GM06990 (cell line): ENCODE results near the gene ZNF280A.

ENCODE experiments used
- DNase-seq: peaks from one replicate; pipeline ENCODE4 v3.0.0-alpha.2; 2011; ENCODE audit not compliant: insufficient read length; ENCODE audit errors: extremely low read depth
- H3K27me3 ChIP-seq: replicated peaks from 2 replicates; pipeline ENCODE4 v1.6.0; 2011; ENCODE audit warnings: low read length; ENCODE audit not compliant: control insufficient read depth, insufficient read depth
- H3K36me3 ChIP-seq: 2 replicates; pipeline ENCODE4 v1.5.1; 2011; ENCODE audit warnings: low read length; ENCODE audit not compliant: control insufficient read depth, insufficient read depth
- H3K4me3 ChIP-seq: replicated peaks from 2 replicates; pipeline ENCODE4 v1.5.1; 2011; ENCODE audit warnings: low read depth, mild to moderate bottlenecking, control low read depth, low read length
- CTCF ChIP-seq: IDR thresholded peaks from 2 replicates; pipeline ENCODE4 v1.5.1; 2011; ENCODE audit warnings: low read length, control low read depth, mild to moderate bottlenecking, inconsistent platforms; ENCODE audit not compliant: insufficient read depth, poor library complexity, severe bottlenecking

Gene ZNF280A

DNA sequence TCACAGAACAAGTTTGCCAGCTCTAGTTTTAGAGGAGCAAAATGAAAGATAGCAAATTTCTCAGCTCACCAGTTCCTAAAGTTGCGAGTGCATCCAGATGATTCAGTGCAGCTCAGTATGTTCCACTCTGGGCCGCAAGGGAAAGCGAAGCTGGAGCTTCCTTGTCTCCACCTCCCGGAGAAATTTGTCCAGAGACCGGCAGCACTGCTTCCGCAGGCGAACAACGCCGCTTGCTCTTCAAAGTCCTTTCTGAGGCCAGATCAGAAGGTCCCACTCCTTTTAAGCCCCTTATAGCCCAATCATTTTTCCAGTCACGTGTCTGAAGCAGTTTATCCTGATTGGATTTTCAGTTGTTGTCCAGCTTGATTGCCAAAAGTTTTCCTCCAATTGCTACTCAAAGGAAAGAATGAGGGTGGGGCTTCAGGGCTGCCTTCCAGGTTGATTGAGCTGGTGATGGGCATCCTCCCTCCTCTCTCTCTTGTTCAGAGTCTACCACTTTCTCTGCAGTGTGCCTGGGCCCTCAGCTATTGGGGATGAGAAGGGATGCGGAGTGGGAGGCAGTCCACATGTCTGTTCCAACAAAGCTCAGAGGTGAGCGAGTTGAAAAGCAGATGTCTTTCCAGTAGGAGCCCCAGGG, at the start of gene ZNF280A:
ZNF280A (minus strand) TSS at position 251 of the 637 bp plus-strand sequence. CDS start 4,640 bp downstream, outside the sequence.
- no peak for TF ChIP-seq CTCF
- Histone ChIP-seq H3K36me3 (no peaks in the 10 kb centered on the region), H3K27me3 (no peaks in the 10 kb centered on the region), H3K4me3 (no peak within 1 kb of the TSS)
- DNase-seq, result no peak

DNA sequence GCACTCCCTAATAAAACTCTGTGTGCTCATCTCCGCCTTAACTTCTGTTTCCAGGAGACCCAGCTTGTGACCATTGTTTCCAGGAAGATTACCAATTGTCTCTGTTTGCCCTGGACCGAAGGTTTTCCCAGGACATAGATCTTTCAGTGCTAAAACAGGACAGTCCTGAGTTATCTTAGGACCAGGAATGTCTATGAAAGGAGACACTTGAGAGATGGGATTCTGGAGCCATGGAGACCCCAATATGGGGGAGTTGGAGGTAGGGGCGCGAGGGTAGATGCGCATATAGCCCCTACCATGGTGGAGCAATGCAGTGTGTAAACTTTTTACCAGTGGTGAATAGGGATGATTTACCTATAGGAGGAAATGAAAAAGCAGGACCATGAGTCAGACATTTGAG, 49.1 kb upstream of the ZNF280A start:
- no peak for TF ChIP-seq CTCF
- DNase-seq, result no peak
- no peaks in the 10 kb centered on the region; the same call in 1 of the 2 replicates for H3K27me3 ChIP-seq

DNA sequence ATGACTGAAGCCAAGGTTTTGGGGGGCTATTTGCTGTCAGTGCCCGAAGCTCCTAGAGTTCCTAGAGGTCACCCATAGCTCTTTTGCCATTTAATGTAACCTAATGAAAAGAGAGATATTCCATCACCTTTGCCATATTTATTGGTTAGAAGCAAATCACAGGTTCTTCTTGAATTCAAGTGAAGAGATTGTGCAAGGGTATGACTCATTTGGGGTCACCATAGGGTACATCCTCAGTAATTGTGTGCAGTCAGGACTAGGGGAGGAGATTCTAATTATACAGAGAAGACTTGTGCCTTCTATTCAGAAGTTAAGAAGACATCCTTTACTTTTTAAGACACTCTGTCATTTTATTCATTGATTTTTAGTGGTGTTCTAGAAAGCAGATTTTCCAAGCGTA, 45.9 kb upstream of the ZNF280A start:
- Histone ChIP-seq H3K36me3 (no peaks in the 10 kb centered on the region), H3K4me3 (no peak overlapping the region), H3K27me3 (no peaks in the 10 kb centered on the region; the same call in 1 of the 2 replicates)
- no peak for TF ChIP-seq CTCF
- DNase-seq, result no peak

More for the DNA sequence above, 49.1 kb upstream of the ZNF280A start:
- no peak overlapping the region for H3K4me3 ChIP-seq
- H3K36me3 ChIP-seq, result no peaks in the 10 kb centered on the region

GRCh38 chr22:22558972-22559603, 39.0 kb upstream of the ZNF280A start, which contains the start of gene PRAME:
PRAME (minus strand) TSS chr22:22559265; CDS start chr22:22556832, 2,433 bp downstream.
- no peaks in the 10 kb centered on the region for H3K36me3 ChIP-seq
- TF ChIP-seq CTCF, result peak; percentile 72
- peak; percentile 63 for DNase-seq
- no peaks in the 10 kb centered on the region for H3K27me3 ChIP-seq
- H3K4me3 ChIP-seq, result no peak within 1 kb of the TSS

- no peak for TF ChIP-seq CTCF
- no peak overlapping the region for H3K4me3 ChIP-seq
- no peaks in the 10 kb centered on the region for H3K27me3 ChIP-seq
Measured at GRCh38 chr22:22558071-22558971, 38.3 kb upstream of the ZNF280A start.

More at GRCh38 chr22:22558071-22558971, 38.3 kb upstream of the ZNF280A start:
- DNase-seq, result no peak
- no peaks in the 10 kb centered on the region for H3K36me3 ChIP-seq
